NCI-H2171 treated with DMSO at 0.1 percent for 48 hours (cell line): Measurements from ENCODE around the gene PAN3.

Source experiments
- DNase-seq: peaks from one replicate; lab custom pipeline; 2025; lab: John Stamatoyannopoulos, UW

PAN3 gene

DNA sequence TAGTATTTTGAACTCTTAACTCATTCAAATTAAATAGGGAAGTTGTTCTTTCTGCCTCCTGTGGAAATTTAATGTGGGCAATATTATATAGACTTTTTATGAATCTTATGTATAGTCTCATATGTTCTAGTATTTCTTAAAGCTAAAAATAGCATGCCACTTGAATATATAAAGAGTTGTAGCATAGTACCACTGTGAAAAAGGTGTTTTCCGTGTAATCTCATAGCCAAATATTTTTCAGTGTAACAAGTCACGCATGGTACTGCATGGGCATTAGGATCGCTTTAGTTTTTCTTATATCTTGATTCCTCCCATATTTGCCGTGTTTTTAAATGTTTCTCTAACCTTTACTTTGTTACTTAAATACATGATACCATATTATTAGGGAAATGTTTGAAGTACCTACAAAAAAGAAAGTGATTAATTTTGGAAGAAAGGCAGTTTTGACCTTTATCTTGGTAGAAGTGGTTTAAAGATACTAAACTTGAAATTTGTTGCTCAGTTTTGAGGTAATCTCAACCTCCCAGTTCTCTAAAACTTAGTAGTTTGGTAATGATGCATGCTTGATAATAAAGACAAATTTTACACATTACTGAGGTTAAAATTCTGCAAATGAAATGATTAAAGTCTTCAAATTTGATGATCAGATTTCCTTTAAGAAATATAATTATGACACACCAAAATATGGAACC is 81.2 kb downstream of the PAN3 start:
- DNase-seq = no peak

DNA sequence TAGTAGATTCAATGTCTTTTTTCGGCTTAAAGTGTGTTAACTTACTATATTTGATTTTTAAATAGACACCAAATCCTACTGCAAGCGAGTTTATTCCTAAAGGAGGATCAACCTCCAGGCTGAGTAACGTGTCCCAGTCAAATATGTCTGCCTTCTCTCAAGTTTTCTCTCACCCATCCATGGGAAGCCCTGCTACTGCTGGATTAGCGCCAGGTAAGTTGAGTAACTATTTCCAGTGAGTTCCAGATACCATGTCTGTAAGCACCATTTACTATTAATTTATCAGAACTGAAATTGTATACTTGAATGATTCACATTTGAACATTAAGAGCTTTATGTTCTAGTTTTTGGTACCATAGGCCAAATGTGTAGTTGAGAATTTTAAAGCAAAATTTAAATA is 81.8 kb downstream of the PAN3 start:
- DNase-seq = no peak

DNA sequence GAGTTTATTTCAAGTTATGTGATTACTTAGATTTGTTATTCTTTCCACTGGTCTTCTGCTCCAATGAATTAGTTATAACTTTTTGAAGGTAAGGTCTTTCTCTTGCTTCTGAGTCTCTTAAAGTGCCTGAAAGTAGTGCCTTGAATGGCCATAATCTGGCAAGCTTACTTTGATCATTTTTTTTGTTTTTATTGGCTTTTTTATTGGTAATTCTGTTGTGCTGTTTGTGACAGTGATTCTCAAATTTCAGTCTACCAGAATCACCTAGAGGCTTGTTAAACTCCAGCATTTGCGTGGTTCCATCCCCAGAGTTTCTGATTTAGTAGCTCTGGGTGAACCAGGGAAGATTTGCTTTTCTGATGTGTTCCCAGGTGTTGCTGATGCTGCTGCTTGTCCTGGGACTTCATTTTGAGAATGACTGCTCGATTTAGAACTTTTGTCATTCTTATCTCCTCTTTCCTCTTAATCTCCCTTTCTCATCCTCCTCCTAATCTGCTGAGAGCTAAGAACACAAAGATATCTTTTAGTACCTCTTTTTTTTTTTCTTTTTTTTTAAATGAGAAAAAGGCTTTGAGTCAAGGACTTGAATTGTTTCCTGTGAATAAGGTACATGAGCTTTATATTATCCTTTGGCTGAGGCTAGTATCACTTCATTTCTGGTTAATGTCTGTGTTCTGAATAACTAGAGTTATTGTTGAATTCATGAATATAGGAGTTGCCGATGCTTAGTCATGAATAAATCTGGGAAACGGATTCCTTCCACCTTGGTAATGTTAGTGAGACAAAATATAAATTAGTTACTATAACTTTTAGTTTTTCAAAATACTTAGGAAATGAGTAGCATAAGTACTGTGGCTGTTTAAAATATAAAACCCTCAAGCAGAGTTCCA is 91.4 kb downstream of the PAN3 start:
- no peak for DNase-seq

GRCh38 chr13:28231642-28232041 is 93.3 kb downstream of the PAN3 start:
- DNase-seq = no peak

GRCh38 chr13:28237944-28238343 is 99.6 kb downstream of the PAN3 start:
- DNase-seq = no peak

GRCh38 chr13:28239374-28239773 is 101.0 kb downstream of the PAN3 start:
- DNase-seq = no peak

DNA sequence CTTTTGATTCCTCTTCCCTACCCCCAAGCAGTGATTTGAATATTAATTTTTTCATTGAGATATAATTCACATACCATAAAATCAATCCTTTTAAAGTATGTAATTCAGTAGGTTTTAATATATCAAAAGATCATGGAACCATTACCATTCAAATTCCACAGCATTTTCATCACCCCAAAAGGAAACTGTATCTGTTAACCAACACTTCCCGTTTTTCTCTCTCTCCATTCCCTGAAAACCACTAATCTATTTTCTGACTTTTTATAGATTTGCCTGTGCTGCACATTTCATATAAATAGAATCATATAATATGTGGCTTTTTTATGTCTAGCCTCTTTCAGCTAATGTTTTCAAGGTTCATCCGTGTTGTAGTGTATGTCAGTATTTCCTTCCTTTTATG is 107.1 kb downstream of the PAN3 start:
- no peak for DNase-seq

DNA sequence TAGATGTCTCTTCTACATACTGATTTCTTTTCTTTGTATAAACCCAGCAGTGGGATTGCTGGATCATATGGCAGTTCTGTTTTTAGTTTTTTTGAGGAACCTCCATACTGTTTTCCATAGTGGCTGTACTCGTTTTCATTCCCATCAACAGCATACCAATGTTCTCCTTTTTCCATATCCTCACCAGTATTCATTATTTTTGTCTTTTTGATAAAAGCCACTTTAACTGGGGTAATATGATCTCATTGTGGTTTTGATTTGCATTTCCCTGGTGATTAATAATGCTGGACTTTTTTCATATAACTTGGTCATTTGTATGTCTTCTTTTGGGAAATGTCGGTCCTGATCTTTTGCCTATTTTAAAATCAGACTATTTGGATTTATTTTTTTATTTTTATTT is 108.5 kb downstream of the PAN3 start:
- no peak for DNase-seq

DNA sequence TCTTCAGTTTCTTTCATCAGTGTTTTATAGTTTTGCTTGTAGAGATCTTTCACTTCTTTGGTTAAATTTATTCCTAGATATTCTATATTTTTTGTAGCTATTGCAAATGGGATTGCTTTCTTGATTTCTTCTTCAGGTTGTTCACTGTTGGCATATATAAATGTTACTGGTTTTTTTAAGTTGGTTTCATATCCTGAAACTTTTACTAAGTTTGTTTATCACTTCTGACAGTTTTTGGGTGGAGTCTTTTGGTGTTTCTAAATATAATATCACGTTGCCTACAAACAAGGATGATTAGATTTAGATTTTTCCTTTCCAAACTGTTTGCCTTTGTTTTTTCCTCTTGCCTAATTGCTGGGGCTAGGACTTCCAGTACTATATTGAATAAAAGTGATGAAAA is 109.7 kb downstream of the PAN3 start:
- no peak for DNase-seq

- DNase-seq = no peak
Observed at GRCh38 chr13:28250542-28250941, 112.2 kb downstream of the PAN3 start.

DNA sequence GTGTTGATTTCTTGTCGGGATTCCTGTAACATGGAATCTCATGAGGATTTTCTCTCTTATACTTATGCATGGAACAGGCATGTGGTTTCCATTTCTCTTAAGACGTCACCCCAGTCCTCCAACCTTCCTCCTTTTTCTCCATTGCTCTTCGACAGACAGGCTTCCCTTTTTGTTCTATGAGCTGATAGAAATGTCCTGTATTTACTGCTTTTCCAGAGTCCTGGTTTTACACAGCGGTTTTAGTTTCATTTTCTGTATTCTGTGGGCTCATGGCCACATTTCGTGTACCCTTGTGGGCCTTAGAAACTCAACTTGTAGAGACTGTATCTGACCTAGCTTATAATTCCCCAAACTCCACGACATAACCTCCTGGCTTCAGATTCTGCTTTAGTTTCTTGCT is 113.1 kb downstream of the PAN3 start:
- DNase-seq = no peak

- no peak for DNase-seq
Observed at GRCh38 chr13:28252547-28252946, 114.2 kb downstream of the PAN3 start.

DNA sequence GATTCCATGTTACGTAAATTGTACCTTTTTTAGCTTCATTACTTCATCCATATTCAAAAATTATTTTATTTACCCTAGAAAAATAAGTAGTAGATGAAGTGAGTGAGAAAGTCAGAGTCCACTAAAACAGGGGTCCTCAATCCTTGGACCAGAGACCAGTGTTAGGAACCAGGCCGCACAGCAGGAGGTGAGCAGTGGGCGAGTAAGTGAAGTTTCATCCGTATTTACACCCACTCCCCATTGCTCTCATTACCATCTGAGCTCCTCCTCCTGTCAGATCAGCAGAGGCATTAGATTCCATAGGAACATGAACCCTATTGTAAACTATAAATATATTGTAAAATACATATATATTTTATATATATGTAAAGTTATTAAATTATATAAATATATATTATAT is 119.0 kb downstream of the PAN3 start:
- DNase-seq = no peak

- DNase-seq = no peak
Observed at GRCh38 chr13:28258417-28258816, 120.1 kb downstream of the PAN3 start.

DNA sequence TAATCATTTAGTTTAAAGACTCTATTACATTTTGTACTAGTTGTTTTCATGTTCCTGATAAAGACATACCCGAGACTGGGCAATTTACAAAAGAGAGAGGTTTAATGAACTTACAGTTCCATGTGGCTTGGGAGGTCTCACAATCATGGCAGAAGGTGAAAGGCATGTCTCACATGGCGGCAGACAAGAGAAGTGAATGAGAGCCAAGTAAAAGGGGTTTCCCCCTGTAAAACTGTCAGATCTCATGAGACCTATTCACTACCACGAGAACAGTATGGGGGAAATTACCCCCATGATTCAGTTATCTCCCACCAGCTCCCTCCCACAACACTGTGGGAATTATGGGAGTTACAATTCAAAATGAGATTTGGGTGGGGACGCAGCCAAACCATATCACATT is 129.2 kb downstream of the PAN3 start:
- DNase-seq = no peak

DNA sequence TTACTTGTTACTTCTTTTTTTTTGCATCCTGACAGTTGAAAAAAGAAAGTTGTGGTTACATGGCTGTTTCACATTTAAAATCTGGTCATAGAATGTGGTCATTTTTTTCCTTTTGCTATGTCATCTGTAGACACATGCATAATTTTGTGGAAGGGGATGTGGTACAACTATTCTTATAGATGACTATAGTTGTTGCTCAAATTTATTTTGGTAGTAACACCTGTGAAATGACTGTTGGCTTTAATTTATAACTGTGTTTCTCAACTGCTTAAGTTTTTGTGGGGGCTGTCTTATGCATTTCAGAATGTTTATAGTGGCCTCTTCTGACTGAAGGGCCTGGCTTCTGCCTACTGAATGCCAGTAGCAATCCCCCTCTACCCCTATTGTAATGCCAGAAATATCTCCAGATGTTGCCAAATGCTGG is 130.5 kb downstream of the PAN3 start:
- DNase-seq = no peak

DNA sequence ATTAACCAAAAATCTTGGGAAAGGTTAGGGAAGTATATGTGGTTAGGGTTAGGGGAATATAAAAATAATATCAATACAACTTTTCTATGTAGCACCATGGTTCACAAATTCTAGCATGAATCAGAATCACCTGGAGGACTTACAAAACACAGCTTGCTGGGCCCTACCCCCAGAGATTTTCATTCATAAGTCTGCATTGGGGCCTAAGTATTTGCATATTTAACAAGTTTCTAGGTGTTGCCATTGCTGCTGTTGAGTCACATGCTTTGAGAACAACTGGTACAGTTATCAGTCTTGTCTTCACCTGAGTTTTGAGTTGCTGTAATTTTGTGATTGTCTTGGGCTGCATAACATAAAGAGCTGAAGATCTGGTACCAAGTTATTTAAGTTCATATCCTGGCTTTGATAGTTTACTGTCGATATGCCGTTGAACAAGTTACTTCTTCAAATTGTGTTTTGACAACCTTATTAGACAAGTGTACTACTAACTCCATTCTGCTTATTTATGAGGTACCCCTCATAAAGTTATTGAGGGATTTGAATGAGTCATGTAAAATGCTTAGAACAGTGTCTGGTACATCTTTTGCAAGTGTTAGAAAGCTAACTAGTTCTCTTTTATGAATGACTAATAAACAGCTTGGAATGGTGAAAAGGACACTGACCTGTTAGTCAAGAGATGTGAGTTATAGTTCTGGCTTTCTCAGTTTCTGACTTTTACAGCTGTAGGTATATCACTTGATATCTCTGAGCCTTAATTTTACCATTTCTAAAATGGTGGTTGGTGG is 132.9 kb downstream of the PAN3 start:
- no peak for DNase-seq

- DNase-seq = no peak
Observed at GRCh38 chr13:28273919-28274318, 135.6 kb downstream of the PAN3 start.

DNA sequence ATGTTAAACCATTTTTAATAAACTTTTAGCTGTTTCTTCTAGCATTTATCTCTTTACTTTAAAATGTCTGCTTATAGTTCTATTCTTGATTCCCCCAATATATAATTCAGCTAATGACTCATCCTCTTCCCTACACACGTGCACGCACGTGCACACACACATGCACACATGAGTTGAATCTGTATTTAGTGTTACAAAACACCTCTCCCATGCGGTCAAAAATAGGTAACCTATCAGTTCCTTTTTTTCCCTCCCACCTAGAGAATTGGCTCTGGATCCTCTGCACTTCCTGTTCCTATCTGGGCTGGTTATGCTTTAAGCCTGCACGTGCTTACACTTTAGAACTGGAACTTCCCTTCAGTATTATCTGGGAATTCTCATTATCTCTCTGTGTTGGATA is 144.1 kb downstream of the PAN3 start:
- DNase-seq = no peak

- no peak for DNase-seq
Observed at GRCh38 chr13:28283600-28283999, 145.3 kb downstream of the PAN3 start.

DNA sequence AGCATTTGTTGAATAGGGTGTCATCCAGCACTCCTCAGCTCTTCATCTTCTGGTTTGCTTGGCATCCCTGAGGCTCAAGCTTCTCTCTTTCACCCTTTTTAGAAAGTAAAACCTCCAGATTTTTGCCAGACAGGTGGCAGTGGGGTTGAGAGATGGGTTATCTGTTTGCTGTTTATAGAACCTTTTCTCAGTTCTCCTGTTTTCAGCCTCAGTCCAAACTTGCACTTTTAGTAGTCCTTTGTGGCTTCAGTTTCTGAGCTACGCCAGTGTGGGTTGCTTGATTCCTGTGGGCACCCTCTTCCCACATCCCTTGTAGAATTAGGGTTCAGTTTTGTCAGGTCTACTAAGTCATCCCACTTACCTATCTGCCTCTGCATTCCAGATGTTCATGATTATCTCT is 147.9 kb downstream of the PAN3 start:
- no peak for DNase-seq

DNA sequence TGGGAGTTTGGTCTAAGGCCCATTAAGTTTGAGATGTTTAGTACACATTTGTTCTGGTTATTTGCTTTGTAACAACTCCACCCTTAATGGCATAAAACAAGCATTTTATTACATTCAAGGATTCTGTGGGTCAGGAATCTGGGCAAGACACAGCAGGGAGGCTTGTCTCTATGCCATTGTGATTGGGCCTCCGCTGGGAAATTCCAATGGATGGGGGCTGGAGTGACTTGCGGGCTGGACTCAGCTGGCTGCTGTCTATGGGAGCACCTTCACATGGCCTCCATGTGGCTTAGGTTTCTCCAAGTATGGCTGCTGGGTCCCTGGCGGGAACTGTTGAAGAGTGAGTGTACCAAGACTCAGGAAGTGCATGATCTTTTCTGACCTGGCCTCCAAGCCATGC is 159.0 kb downstream of the PAN3 start:
- no peak for DNase-seq

DNA sequence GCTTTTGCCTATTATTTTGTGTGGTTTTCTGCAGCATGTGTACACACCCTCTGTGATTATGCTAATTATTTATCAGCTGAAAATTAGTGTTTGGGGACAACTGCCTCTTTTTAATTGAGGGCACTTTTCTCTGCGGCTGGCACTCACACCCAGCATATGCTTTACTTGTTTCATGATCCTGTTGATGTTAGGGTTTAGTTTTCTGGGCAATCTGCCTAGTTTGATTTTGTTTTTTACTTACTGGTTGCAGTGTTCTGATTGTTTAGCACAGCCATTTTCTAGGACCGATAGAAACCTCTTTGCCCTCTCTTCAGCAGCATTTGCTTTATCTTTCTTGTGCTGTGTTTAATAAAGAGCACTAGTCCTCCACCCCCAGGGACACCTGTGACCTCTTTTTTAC is 161.6 kb downstream of the PAN3 start:
- DNase-seq = no peak
